Vagina (tissue), 2 donors: ENCODE results near the gene FSTL3.

Experiments used
- POLR2A ChIP-seq, 2 donors: fragments of 450-650 bp; IDR thresholded peaks; one replicate each; pipeline ENCODE4 v1.6.1; 2017; ENCODE audit warnings: antibody characterized with exemption in 2 of 2, mild to moderate bottlenecking in 2 of 2, moderate library complexity in 2 of 2
- TF ChIP-seq, protein P1 (sequence below), 3 experiments: fragments of 450-650 bp in 2 of 3; fragments of 200-600 bp in 1 of 3; sonication (generic) in 1 of 3; IDR thresholded peaks; one replicate each; pipeline ENCODE4 v1.5.1; 2017 to 2019; ENCODE audit warnings: antibody characterized with exemption in 3 of 3, mild to moderate bottlenecking in 2 of 3, moderate library complexity in 2 of 3

DNA sequence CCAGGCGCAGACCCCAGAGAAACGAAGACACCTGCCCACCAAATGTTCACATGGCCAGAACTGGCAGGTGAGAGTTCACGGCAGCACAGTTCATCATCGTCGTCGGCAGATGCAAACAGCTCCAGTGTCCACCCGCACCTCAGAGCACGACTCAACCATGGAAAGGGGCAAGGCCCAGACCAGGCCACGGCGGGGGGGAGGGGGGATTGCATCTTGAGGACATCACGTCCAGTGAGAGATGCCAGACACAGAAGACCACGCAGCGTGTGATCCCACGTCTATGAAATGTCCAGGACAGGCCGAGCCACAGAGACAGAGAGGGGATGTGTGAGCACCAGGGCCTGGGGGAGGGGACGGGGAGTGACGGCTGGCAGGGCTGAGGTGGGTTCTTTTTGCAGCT lies 20.5 kb upstream of the FSTL3 start:
- TF ChIP-seq, protein P1, sequence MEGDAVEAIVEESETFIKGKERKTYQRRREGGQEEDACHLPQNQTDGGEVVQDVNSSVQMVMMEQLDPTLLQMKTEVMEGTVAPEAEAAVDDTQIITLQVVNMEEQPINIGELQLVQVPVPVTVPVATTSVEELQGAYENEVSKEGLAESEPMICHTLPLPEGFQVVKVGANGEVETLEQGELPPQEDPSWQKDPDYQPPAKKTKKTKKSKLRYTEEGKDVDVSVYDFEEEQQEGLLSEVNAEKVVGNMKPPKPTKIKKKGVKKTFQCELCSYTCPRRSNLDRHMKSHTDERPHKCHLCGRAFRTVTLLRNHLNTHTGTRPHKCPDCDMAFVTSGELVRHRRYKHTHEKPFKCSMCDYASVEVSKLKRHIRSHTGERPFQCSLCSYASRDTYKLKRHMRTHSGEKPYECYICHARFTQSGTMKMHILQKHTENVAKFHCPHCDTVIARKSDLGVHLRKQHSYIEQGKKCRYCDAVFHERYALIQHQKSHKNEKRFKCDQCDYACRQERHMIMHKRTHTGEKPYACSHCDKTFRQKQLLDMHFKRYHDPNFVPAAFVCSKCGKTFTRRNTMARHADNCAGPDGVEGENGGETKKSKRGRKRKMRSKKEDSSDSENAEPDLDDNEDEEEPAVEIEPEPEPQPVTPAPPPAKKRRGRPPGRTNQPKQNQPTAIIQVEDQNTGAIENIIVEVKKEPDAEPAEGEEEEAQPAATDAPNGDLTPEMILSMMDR (IDR thresholded peaks at IDR 0.05): no peak
- TF ChIP-seq POLR2A (IDR thresholded peaks at IDR 0.05): no peak
